NAMALWA (cell line): ENCODE results near the gene LCN12.

Experiments
- DNase-seq: peaks from one replicate; pipeline ENCODE4 v3.0.0-alpha.2; 2015; ENCODE audit warnings: low spot score

Gene LCN12, protein sequence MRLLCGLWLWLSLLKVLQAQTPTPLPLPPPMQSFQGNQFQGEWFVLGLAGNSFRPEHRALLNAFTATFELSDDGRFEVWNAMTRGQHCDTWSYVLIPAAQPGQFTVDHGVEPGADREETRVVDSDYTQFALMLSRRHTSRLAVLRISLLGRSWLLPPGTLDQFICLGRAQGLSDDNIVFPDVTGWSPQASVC

GRCh38 chr9:136951541-136952320 lies at the start of gene LCN12:
TSS of gene LCN12 (plus strand) at chr9:136952273. CDS start at chr9:136952328, 55 bp downstream.
- no peak for DNase-seq

- no peak for DNase-seq
These were observed 49.0 kb upstream of the LCN12 start for GRCh38 chr9:136903041-136903554.

DNA sequence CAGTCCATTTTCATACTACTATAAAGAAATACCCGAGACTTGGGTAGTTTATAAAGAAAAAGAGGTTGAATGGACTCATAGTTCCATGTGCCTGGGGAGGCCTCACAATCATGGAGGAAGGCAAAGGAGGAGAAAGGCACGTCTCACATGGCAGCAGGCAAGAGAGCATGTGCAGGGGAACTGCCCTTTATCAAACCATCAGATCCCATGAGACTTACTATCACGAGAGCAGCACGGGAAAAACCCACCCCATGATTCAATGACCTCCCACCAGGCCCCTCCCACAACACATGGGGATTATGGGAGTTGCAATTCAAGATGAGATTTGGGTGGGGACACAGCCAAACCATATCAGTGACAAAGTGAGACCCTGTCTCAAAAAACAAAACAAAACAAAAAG lies 45.8 kb upstream of the LCN12 start:
- DNase-seq, result no peak

DNA sequence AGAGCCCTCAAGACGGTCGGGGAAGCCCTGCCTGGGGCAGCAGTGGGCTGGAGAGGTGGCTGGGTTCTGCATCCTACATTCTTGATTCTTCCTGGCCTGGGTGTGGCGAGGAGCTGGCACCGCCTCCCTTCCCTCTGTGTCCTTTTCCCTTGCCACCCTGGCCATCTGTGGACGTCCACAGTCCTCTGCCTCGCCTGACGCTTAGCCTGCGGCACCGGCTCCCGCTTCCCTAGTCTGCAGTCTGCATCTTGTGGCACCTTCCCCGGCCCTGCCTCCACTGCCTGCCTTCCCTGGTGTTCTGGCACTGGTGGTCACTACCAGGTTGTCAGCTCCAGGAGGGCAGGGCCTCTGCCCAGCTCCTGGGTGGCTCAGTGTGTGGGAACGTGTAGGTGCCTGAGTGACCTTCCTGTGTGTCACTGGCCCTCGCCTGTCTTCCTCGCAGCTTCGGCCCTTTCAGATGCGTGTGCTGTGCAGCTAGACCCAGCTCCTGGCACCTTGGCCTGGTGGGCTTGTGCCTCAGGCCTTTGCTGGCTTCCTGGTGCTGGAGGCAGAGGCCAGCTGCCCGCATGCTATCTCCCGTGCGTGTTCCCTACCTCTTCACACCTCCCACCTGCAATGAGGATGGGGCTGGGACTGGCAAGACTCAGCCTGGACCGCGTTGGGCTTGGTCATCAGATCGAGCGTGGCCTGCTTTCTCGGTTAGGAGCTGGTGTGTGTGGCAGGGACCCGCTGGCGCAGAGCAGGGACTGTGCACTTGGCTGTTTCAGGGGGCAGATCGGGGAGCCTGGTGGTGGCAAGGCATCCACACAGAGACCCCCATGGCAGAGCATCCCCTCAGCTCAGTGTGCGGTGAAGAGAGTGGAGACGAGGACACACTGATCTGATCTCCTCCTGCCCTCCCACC lies 44.8 kb upstream of the LCN12 start:
- no peak for DNase-seq

GRCh38 chr9:136910197-136910900 lies 41.7 kb upstream of the LCN12 start:
- no peak for DNase-seq

GRCh38 chr9:136910901-136911245 lies 41.2 kb upstream of the LCN12 start:
- peak; percentile 39 for DNase-seq

GRCh38 chr9:136913701-136914438 lies 38.2 kb upstream of the LCN12 start:
- no peak for DNase-seq

DNA sequence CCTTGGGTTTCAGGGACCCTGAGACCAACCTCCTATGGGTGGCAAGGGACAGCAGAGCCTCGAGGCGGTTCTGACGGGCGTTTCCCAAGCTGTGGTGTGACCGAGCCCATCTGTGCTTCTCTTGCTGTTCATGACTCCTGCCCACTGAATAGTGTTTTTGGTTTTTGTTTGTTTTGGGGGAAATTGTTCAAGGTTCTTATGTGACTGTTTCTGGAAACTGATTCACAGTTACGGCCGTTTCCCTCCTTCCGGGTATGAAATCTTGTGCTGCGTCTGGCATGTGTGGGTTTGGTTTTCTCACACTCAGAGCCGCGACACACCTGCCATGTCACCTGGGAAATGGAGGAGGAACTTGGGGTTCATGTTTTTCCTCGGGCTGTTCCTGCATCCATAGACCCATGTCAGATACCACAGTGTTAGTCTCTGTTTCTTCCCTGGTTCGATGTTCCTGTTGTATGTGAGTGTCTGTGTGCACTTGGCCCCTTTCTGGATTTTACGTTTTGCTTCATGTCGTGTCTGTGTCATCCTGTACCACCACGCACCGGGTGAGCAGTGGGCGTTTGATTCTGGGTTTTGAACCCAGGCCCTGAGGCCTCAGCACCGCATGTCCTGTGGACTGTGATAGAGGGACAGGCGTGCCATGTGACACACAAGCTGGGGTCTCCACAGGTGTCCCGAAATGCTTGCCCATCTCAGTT lies 36.3 kb upstream of the LCN12 start:
- no peak for DNase-seq

GRCh38 chr9:136916330-136917184 lies 35.5 kb upstream of the LCN12 start:
- no peak for DNase-seq

GRCh38 chr9:136917902-136918301 lies 34.2 kb upstream of the LCN12 start:
- no peak for DNase-seq

DNA sequence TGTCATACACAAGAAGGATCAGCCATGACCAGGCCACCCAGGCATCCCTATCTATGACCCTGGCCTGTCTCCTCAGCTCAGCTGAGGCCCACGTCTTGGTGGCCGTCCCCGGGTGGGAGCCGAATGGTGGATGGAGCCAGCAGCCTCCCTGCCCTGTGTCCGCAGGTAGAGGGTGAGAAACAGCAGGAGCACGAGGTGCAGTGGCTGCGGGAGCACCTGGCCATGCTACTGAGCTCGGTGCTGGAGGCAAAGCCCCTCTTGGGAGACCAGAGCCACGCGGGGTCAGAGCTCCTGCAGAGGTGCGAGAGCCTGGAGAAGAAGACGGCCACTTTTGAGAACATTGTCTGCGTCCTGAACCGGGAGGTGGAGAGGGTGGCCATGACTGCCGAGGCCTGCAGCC lies 32.0 kb upstream of the LCN12 start:
- no peak for DNase-seq

- no peak for DNase-seq
These were observed 31.3 kb upstream of the LCN12 start for GRCh38 chr9:136920734-136921231.

DNA sequence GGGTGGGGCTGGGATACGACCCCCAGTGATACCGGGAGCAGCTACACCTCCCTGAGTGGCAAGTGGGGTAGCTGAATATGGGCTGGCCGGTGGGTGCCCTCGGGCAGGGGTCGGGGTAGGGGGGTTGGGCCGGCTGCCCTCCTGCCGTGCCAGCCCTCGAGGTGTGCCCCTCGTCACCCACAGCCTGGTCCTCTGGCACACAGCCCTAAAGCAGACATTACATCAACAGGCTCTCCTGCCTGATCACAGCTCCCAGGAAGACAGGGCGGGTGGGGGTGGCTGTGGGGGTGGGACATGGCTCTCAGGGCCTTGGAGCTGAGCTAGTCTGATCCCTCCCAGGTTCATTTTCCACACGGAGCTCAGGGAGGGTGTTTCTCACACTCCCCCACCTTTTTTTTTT lies 30.8 kb upstream of the LCN12 start:
- DNase-seq, result no peak

GRCh38 chr9:136921718-136922117 lies 30.4 kb upstream of the LCN12 start:
- DNase-seq, result no peak

GRCh38 chr9:136922540-136922939 lies 29.5 kb upstream of the LCN12 start:
- DNase-seq, result no peak

DNA sequence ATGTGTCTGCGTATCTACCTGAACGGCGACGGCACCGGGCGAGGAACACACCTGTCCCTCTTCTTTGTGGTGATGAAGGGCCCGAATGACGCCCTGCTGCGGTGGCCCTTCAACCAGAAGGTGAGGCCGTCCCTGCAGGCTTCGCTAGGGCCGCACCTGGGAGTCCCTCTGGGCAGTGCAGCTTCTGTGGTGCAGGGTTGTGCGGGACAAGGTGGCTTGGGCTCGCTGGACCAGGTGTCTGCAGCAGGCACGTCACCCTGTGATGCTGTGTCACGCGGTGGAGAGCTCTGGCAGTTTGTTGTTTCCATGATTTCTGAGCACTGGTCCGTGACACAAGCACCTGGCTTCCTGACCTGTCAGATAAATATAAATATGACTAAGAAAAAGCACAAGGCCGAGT lies 28.2 kb upstream of the LCN12 start:
- peak; percentile 25 for DNase-seq

GRCh38 chr9:136925414-136926153 lies 26.5 kb upstream of the LCN12 start:
- DNase-seq, result no peak

DNA sequence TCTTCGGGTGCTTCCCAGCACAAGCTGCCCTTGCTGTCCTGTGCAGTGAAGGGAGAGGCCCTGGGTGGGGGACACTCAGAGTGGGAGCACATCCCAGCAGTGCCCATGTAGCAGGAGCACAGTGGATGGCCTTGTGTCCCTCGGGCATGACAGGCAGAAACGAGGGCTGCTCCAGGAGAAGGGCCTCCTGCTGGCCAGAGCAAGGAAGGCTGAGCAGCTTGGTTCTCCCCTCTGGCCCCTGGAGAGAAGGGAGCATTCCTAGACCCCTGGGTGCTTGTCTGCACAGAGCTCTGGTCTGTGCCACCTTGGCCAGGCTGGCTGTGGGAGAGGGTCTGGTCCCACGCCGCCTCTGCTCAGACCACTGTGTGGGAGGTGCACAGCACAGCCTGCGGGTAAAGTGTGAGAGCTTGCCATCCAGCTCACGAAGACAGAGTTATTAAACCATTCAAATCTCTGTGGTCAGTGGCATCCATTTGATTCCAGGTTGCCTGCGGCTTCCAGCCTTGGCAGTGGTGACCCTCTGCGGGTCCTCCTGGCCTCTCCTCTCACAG lies 25.8 kb upstream of the LCN12 start:
- no peak for DNase-seq
